ENCODE results near the gene LONRF2. TPM values are rescaled to one million over a fixed set of nuclear protein-coding genes. Genes with fewer than 3 reads are reported as not detected.

LONRF2 gene
- total RNA-seq, 6 experiments from 2014 or later = not detected

DNA sequence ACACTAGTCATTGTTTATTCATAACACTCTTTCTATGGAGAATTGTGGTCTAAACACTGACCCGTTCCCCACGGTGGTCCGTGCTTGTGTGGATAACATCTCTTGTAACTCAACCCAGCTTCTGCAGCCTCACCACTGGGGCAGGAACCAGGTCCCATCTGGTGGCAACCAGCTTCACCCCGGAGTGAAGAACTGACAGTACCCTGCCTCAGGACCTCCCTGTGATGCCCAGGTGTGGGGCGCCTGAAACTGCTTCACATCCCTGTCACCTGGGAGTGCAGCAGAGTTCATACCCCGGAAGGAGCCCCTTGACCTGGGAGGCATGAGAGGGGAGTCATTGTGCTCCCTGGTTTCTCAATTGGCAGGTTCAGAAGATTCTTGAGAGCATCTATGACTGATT lies 81.1 kb downstream of the LONRF2 start:
- Mint-ChIP-seq H3K27me3 (ENCODE audit: insufficient read depth) (peaks cover 11% of the 10 kb centered on the region), H3K9me3 (no peaks in the 10 kb centered on the region), H3K4me1 (ENCODE audit: low read depth) (peaks cover 10% of the 10 kb centered on the region), H3K36me3 (ENCODE audit: low read depth) (no peaks in the 10 kb centered on the region), H3K27ac (no peak overlapping the region), H3K4me3 (no peak overlapping the region)
- DNase-seq = no peak
- TF ChIP-seq, protein P1, sequence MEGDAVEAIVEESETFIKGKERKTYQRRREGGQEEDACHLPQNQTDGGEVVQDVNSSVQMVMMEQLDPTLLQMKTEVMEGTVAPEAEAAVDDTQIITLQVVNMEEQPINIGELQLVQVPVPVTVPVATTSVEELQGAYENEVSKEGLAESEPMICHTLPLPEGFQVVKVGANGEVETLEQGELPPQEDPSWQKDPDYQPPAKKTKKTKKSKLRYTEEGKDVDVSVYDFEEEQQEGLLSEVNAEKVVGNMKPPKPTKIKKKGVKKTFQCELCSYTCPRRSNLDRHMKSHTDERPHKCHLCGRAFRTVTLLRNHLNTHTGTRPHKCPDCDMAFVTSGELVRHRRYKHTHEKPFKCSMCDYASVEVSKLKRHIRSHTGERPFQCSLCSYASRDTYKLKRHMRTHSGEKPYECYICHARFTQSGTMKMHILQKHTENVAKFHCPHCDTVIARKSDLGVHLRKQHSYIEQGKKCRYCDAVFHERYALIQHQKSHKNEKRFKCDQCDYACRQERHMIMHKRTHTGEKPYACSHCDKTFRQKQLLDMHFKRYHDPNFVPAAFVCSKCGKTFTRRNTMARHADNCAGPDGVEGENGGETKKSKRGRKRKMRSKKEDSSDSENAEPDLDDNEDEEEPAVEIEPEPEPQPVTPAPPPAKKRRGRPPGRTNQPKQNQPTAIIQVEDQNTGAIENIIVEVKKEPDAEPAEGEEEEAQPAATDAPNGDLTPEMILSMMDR (IDR thresholded peaks at IDR 0.05) = no peak

DNA sequence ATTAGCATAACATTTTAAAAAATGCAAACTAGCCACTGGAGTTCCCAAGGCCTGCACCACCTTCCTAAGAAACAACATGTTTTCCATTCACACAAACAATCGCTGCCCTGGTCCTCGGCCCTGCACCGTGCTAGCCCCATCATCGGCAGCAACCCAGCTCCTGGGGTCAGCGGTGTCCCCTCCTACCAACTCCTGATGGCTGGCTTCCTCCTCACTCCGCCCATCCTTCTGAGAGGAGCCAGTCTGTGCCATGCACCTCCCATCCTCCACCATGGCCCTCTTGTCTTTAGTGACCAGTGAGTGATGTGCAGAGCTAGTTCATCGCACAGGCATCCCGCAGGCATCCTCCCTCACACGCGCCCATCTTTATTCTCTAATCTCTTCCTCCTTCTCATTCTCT lies 81.9 kb downstream of the LONRF2 start:
- Mint-ChIP-seq H3K4me1 (ENCODE audit: low read depth) (peaks cover 8% of the 10 kb centered on the region), H3K4me3 (no peak overlapping the region), H3K27ac (no peak overlapping the region), H3K36me3 (ENCODE audit: low read depth) (no peaks in the 10 kb centered on the region), H3K9me3 (no peaks in the 10 kb centered on the region), H3K27me3 (ENCODE audit: insufficient read depth) (peaks cover 13% of the 10 kb centered on the region)
- TF ChIP-seq, protein P1 (IDR thresholded peaks at IDR 0.05) = no peak
- DNase-seq = no peak

- no peaks in the 10 kb centered on the region for H3K36me3 Mint-ChIP-seq (ENCODE audit: low read depth)
- no peak overlapping the region for H3K27ac Mint-ChIP-seq
- peaks cover 10% of the 10 kb centered on the region for H3K27me3 Mint-ChIP-seq (ENCODE audit: insufficient read depth)
- peaks cover under 1% of the 10 kb centered on the region for H3K4me1 Mint-ChIP-seq (ENCODE audit: low read depth)
- TF ChIP-seq, protein P1 (IDR thresholded peaks at IDR 0.05) = no peak
- no peak for DNase-seq
- H3K4me3 Mint-ChIP-seq = no peak overlapping the region
- no peaks in the 10 kb centered on the region for H3K9me3 Mint-ChIP-seq
Measured at GRCh38 chr2:100239486-100240210, 82.7 kb downstream of the LONRF2 start.

- H3K27ac Mint-ChIP-seq = no peak overlapping the region
- H3K36me3 Mint-ChIP-seq (ENCODE audit: low read depth) = no peaks in the 10 kb centered on the region
- no peaks in the 10 kb centered on the region for H3K9me3 Mint-ChIP-seq
- H3K4me3 Mint-ChIP-seq = no peak overlapping the region
- H3K4me1 Mint-ChIP-seq (ENCODE audit: low read depth) = peaks cover 6% of the 10 kb centered on the region; the same call in 1 of the 2 replicates
- peaks cover 9% of the 10 kb centered on the region for H3K27me3 Mint-ChIP-seq (ENCODE audit: insufficient read depth)
- no peak for DNase-seq
- TF ChIP-seq, protein P1 (IDR thresholded peaks at IDR 0.05) = no peak
Measured at GRCh38 chr2:100238471-100238870, 83.8 kb downstream of the LONRF2 start.

DNA sequence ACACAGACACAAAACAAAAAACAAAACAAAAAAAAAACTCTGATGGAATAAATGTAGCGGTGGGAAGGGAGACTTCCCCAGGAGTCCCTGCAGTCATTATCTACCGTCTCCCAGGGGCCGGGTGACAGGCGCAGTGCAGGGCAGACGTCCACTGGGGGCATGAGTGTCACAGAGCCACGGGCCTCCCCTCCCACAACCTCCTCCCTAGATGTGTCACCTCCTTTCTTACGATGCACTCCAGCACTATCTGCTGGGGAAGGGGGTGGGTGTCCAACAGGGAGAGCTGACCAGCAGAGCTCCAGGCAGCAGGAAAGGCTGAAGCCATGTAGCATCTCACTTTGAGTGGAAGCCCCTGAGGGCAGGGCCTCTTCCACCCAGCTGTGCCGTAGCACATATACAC lies 84.5 kb downstream of the LONRF2 start:
- peaks cover 9% of the 10 kb centered on the region for H3K27me3 Mint-ChIP-seq (ENCODE audit: insufficient read depth)
- TF ChIP-seq, protein P1 (IDR thresholded peaks at IDR 0.05) = no peak
- peaks cover 6% of the 10 kb centered on the region; the same call in 1 of the 2 replicates for H3K4me1 Mint-ChIP-seq (ENCODE audit: low read depth)
- no peak overlapping the region for H3K27ac Mint-ChIP-seq
- no peak overlapping the region for H3K4me3 Mint-ChIP-seq
- no peaks in the 10 kb centered on the region for H3K9me3 Mint-ChIP-seq
- H3K36me3 Mint-ChIP-seq (ENCODE audit: low read depth) = no peaks in the 10 kb centered on the region
- no peak for DNase-seq
